Measurements from ENCODE around the gene RMND5A.

RMND5A gene

DNA sequence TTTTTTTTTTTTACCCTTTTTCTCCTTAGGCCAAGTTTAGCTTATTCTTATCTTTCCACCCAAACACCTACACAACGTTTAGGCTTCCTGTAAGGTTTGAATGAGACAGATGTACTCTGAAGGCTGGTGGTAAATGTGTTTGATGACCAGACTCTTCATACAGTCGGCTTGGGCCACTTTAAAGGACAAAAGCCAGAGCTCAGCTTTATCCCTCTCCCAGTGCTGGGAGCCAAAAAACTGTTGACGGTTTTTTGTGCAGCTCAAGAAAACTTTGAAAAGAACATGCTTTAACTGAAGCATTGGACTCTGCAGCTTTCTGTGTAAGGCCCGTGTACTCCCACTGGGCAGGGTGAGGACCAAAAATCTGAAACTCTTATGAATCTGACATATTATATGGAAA, 55.2 kb downstream of the RMND5A start:
- ChIA-PET CTCF (interaction anchor here (0.8 kb wide), 1 partner anchor 10 kb away, joined by 4 read pairs; no protein-coding TSS in a partner anchor), POLR2A (interaction anchor here (0.6 kb wide), 1 partner anchor 1652 kb away, joined by 4 read pairs; no protein-coding TSS in a partner anchor)
- Histone ChIP-seq H3K4me1 (ENCODE audit: control insufficient read depth, insufficient read depth, low read length) (no peaks in the 10 kb centered on the region), H3K36me3 (ENCODE audit: control insufficient read depth in 2 of 2, insufficient read depth in 1 of 2, low read length in 2 of 2) (peaks cover 29 to 61% of the 10 kb centered on the region in 2 experiments), H3K9me3 (ENCODE audit: control insufficient read depth, insufficient read depth, low read depth, low read length) (no peaks in the 10 kb centered on the region), H3K4me3 (ENCODE audit: low read depth, low read length) (no peak overlapping the region), H3K27ac (ENCODE audit: extremely low read depth, low read depth, low read length) (no peak overlapping the region)
- no peak for TF ChIP-seq ZNF394 (tag by site-specific recombination; IDR thresholded peaks at IDR 0.05; ENCODE audit: borderline replicate concordance)
- TF ChIP-seq ZNF350 (tag by site-specific recombination; IDR thresholded peaks at IDR 0.05): no peak
- TF ChIP-seq ZBTB17 (tag by site-specific recombination; IDR thresholded peaks at IDR 0.05): no peak
- no peak for TF ChIP-seq ZNF10 (tag by site-specific recombination; IDR thresholded peaks at IDR 0.05)

DNA sequence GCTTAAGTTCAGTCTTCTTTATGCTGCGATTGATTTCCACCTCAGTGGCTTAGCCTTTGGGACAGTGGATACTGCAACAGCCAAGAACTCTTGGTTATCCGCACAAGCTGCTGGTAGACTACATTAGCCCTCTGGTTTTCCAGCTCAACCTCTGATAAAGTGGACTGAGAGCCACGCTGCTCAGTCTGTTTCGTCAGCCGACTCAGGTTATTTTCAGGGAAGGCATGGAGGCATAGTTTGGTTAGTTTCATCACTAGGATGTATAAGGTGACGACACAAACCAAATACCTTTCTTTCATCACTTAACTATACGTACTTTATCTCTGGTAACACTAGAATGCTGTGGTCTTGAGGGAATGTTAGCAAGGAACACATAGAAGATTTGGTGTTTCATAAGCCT, 56.4 kb downstream of the RMND5A start:
- POLR2A ChIA-PET: no interaction called here
- TF ChIP-seq YY1 (tag by site-specific recombination; IDR thresholded peaks at IDR 0.05) (no peak), ZBTB8A (tag by site-specific recombination; IDR thresholded peaks at IDR 0.05) (no peak), MYNN (tag by site-specific recombination; IDR thresholded peaks at IDR 0.05; ENCODE audit: borderline replicate concordance) (no peak)
- no peak overlapping the region for H3K4me3 ChIP-seq (ENCODE audit: low read depth, low read length)
- H3K27ac ChIP-seq (ENCODE audit: extremely low read depth, low read depth, low read length): no peak overlapping the region
- H3K4me1 ChIP-seq (ENCODE audit: control insufficient read depth, insufficient read depth, low read length): no peaks in the 10 kb centered on the region
- no peaks in the 10 kb centered on the region for H3K9me3 ChIP-seq (ENCODE audit: control insufficient read depth, insufficient read depth, low read depth, low read length)
- H3K36me3 ChIP-seq (ENCODE audit: control insufficient read depth in 2 of 2, insufficient read depth in 1 of 2, low read length in 2 of 2): peaks cover 23 to 49% of the 10 kb centered on the region in 2 experiments
- CTCF ChIA-PET: interaction anchor here (0.6 kb wide), 1 partner anchor 11 kb away, joined by 4 read pairs; no protein-coding TSS in a partner anchor

DNA sequence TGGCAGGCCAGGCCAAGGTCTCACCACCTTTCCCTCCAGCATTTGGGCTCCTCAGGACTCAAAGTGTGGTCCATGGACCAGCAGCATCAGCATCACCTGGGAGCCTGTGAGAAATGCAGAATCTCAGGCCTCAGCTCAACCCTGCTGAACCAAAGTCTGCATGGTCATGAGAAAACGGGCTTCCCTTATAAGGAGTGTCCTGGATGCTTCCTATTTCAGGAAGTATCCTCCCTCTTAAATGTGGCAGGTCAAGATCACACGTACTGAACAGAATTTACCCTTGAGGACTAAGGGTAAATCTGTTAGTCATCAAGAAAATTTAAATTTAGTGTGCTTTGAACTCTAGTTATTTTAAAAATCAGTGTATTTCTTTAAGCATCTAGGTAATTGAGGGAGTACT, 58.9 kb downstream of the RMND5A start:
- TF ChIP-seq ZNF549 (tag by site-specific recombination; IDR thresholded peaks at IDR 0.05): no peak
- TF ChIP-seq ZNF274 (IDR thresholded peaks at IDR 0.05; ENCODE audit: low read length): no peak
- TF ChIP-seq ZNF274 (tag by site-specific recombination; IDR thresholded peaks at IDR 0.05; ENCODE audit: borderline replicate concordance): no peak
- no peak for TF ChIP-seq KLF7 (tag by site-specific recombination; IDR thresholded peaks at IDR 0.05; ENCODE audit: borderline replicate concordance)
- no peak for TF ChIP-seq GLI2 (tag by site-specific recombination; IDR thresholded peaks at IDR 0.05; ENCODE audit: borderline replicate concordance, low read depth)
- TF ChIP-seq ZNF473 (tag by site-specific recombination; IDR thresholded peaks at IDR 0.05): no peak
- TF ChIP-seq ZNF664 (tag by site-specific recombination; IDR thresholded peaks at IDR 0.05): no peak
- TF ChIP-seq SETDB1 (IDR thresholded peaks at IDR 0.05; ENCODE audit: insufficient read length, low read length): no peak
- TF ChIP-seq ZNF600 (tag by site-specific recombination; IDR thresholded peaks at IDR 0.05): no peak
- TF ChIP-seq YY2 (tag by site-specific recombination; IDR thresholded peaks at IDR 0.05): no peak
- TF ChIP-seq, protein P1, sequence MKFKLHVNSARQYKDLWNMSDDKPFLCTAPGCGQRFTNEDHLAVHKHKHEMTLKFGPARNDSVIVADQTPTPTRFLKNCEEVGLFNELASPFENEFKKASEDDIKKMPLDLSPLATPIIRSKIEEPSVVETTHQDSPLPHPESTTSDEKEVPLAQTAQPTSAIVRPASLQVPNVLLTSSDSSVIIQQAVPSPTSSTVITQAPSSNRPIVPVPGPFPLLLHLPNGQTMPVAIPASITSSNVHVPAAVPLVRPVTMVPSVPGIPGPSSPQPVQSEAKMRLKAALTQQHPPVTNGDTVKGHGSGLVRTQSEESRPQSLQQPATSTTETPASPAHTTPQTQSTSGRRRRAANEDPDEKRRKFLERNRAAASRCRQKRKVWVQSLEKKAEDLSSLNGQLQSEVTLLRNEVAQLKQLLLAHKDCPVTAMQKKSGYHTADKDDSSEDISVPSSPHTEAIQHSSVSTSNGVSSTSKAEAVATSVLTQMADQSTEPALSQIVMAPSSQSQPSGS (tag by site-specific recombination; IDR thresholded peaks at IDR 0.05; ENCODE audit: low read depth): no peak
- no peak for TF ChIP-seq ZSCAN16 (tag by site-specific recombination; IDR thresholded peaks at IDR 0.05)
- TF ChIP-seq YY1 (tag by site-specific recombination; IDR thresholded peaks at IDR 0.05): no peak
- TF ChIP-seq IKZF3 (tag by site-specific recombination; IDR thresholded peaks at IDR 0.05): no peak
- TF ChIP-seq OVOL3 (tag by site-specific recombination; IDR thresholded peaks at IDR 0.05): no peak
- no peak for TF ChIP-seq ZNF24 (tag by site-specific recombination; IDR thresholded peaks at IDR 0.05)
- TF ChIP-seq, protein P2, sequence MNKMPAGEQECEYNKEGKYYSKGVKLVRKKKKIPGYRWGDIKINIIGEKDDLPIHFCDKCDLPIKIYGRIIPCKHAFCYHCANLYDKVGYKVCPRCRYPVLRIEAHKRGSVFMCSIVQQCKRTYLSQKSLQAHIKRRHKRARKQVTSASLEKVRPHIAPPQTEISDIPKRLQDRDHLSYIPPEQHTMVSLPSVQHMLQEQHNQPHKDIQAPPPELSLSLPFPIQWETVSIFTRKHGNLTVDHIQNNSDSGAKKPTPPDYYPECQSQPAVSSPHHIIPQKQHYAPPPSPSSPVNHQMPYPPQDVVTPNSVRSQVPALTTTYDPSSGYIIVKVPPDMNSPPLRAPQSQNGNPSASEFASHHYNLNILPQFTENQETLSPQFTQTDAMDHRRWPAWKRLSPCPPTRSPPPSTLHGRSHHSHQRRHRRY (tag by site-specific recombination; IDR thresholded peaks at IDR 0.05): no peak
- no peak for TF ChIP-seq ZNF16 (tag by site-specific recombination; IDR thresholded peaks at IDR 0.05; ENCODE audit: low read depth)
- no peak for TF ChIP-seq ZNF37A (tag by site-specific recombination; IDR thresholded peaks at IDR 0.05)
- H3K9me3 ChIP-seq (ENCODE audit: control insufficient read depth, insufficient read depth, low read depth, low read length): no peaks in the 10 kb centered on the region
- H3K36me3 ChIP-seq (ENCODE audit: control insufficient read depth in 2 of 2, insufficient read depth in 1 of 2, low read length in 2 of 2): peaks cover 4 to 28% of the 10 kb centered on the region in 2 experiments; a peak in 2 of 3 replicates
- ChIA-PET CTCF (interaction anchor here (1.7 to 1.8 kb wide), 2 partner anchors 11 to 14 kb away, joined by 4 to 9 read pairs; no protein-coding TSS in a partner anchor), POLR2A (no interaction called here)
- H3K4me3 ChIP-seq (ENCODE audit: low read depth, low read length): no peak overlapping the region
- no peak overlapping the region for H3K27ac ChIP-seq (ENCODE audit: extremely low read depth, low read depth, low read length)
- H3K4me1 ChIP-seq (ENCODE audit: control insufficient read depth, insufficient read depth, low read length): no peaks in the 10 kb centered on the region
